DLD1 (cell line): ENCODE results near the gene RPL10A.
"Not testable (repeated sequence)": the region's sequence is repeated elsewhere in the genome, so short reads cannot be mapped to it uniquely, and the experiment has no call there.

Source experiments
- in situ Hi-C: cut with HindIII; loops from 2 replicates; pipeline ENCODE4 v1.10.0; 2017; ENCODE audit warnings: low sequenced_read_pairs

The RPL10A gene

DNA sequence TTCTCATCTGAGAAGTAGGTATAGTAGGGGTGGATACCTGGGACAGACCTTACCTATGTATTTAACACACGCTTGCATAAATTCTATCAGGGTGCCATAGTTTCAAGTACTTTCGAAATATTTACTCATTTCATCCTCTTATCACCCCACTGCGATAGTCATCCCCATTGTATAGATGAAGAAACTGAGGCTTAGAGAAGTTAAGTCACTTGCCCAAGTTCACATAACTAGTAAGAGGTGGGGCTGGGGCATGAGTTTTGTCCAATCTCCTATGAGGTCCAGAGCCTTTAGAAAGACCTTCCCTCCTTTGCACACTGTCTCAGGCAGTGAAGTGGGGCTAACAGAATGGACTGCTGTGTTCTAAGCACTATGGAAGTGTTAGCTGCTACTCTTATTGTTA is 38.3 kb downstream of the RPL10A start:
- in situ Hi-C loops = no loop called here

GRCh38 chr6:35507221-35507620 is 39.0 kb downstream of the RPL10A start:
- in situ Hi-C loops = no loop called here

DNA sequence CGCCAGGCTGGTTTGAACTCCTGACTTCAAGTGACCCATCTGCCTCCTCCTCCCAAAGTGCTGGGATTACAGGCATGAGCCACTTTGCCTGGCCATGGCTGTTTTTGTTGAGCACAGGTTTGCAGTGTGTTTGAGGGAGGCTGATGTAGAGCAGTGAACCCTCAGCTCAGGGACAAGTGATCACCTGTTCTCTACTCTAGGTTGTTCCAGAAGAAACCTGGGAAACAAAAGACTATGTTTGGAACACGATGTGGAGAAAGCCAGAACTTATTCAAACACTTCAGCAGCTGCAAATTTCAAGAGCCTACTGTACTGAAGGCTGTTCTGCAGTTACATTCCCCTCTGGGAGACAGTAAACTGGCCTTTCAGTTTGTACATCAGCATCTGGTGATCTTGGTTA is 39.8 kb downstream of the RPL10A start:
- in situ Hi-C loops = no loop called here

- in situ Hi-C loops = no loop called here
Measured at GRCh38 chr6:35508542-35508941, 40.3 kb downstream of the RPL10A start.

DNA sequence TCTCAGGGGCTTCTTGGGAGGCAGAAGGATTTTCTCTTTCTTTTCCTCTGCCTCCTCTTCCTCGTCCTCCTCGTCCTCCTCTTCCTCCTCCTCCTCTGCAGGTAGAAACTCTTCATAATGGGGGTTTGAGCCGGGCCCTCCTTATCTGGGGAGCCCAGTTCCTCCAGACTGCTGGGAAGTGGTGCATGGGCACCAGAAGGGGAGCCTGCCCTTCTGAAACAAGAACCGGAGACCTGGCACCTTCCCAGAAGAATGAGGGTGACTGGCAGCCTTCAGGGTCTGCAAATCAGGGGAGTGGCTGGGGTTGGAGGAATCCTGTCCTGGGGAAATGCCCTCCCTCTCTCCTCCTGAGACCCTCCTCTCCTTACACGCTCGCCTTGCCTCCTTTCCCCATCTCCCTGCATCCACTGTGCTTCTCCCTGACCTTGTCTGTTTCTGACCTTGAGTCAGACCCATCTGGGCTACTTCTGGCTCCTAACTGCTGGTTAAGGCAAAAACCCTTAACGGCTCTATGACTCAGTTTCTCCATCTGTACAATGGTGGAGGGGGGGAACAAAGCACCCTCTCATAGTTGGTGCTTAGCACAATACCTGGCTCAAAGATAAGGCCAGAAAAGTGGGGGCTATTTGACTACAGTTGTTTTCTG is 42.8 kb downstream of the RPL10A start:
- in situ Hi-C loops = no loop called here

- in situ Hi-C loops = no loop called here
Measured at GRCh38 chr6:35511562-35511941, 43.4 kb downstream of the RPL10A start.

- in situ Hi-C loops = no loop called here
Measured at GRCh38 chr6:35512006-35512405, 43.8 kb downstream of the RPL10A start.

GRCh38 chr6:35512740-35513139 is 44.5 kb downstream of the RPL10A start, which contains the start of gene TULP1:
Gene TULP1 (minus strand): TSS chr6:35512896. CDS start chr6:35512858, 38 bp downstream.
- in situ Hi-C loops = no loop called here

DNA sequence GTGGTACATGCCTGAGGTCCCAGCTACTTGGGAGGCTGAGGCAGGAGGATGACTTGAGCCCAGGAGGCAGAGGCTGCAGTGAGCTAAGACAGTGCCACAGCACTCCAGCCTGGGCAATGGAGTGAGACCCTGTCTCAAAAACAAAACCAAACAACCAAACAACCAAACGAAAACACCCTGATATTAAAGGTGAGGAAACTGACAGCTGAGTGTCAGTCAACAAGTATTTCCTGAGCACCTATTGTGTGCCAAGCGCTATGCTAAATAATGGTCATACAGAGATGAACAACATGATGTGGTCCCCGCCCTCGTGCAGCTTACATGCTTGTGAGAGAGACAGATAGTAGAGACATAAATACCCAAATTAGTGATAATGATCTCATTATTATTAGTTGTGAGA is 46.4 kb downstream of the RPL10A start:
- in situ Hi-C loops = no loop called here

DNA sequence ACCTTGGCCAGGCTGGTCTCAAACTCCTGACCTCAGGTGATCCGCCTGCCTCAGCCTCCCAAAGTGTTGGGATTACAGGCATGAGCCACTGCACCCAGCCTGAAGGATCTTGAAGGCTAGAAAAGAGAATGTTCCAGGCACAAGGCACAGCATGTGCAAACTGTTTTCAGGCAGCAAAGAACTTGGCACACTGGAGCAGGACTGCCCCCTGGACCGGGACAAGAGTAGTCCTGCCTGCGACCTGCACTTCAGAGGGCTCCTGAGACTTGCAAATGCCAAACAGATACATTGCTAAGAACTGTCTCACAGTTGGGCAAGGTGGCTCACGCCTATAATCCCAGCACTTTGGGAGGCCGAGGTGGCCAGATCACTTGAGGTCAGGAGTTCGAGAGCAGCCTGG is 47.7 kb downstream of the RPL10A start:
- in situ Hi-C loops = not testable (repeated sequence)

DNA sequence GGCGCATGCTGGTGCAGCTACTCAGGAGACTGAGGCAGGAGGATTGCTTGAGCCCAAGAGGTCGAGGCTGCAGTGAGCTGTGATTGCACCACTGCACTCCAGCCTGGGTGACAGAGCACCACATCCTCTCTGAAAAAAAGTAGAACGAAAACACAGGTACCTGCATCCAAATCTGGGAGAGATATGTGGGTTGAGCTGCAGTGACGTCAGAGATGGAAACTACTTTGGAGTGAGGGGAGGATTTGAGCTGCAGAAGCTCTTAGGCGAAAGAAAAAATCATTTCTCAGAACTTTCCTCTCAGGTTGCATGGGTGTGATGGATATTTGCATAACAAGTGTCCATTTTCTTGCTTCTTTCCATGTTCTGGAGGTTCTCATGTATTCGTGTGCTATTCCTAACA is 48.5 kb downstream of the RPL10A start:
- in situ Hi-C loops = no loop called here

DNA sequence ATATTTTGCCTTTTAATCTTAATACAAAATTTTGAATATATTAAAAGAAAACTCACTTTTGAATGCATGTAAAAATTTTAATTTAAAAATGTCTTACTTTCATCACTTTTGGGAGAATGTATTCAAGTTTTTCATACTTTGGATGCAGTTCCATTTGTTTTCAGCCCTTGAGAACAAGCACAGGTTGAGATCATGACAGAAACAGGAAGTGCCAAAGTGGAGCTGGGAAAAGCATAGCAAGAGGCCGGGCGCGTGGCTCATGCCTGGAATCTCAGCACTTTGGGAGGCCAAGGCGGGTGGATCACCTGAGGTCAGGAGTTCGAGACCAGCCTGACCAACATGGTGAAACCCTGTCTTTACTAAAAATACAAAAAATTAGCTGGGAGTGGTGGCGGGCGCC is 49.8 kb downstream of the RPL10A start:
- in situ Hi-C loops = not testable (repeated sequence)

DNA sequence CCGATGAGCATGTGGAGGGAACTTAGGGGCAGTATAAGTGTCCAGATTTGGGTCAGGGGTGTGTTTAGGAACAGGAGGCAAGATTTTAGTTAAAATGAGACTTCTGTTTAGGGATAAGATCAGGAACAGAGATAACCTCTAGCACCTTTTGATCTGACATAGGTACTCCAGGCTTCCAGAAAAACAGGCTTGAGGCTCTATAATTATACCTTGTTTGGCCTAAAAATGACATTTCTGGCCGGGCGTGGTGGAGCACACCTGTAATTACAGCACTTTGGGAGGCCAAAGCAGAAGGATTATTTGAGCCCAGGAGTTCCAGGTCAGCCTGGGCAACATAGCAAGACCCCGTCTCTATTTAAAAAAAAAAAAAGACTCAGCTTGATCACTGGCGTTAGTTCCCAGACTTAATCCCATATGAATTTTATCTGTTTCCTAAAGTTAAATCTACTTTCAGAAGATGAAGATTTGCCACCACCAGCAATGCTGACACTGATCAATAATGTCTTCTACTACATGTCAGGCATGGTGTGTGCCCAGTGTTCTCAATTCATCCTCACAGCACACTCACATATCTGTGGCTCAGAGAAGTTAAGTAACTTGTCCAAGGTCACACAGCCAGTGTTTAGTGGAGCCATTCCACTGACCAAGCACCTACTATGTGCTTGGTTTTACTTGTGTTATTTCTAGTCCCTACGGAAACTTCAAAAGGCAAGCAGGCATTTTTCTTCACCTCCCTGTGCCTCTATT is 50.5 kb downstream of the RPL10A start:
- in situ Hi-C loops = no loop called here

- in situ Hi-C loops = no loop called here
Measured at GRCh38 chr6:35519313-35520015, 51.3 kb downstream of the RPL10A start.
